HepG2 (cell line): ENCODE results near the gene PRKG1. TPM values are rescaled to one million over a fixed set of nuclear protein-coding genes. Genes with fewer than 3 reads are reported as not detected.

Experiments used
- ATAC-seq: fragments of 200-7000 bp; cut with Tn5 transposase; 3 replicates; pipeline ENCODE4 v1.9.1; 2020; ENCODE audit warnings: mild to moderate bottlenecking, moderate library complexity
- BruUV-seq: library from RNA; stranded (reverse); fragments of 400-500 nt; replicated peaks from 2 replicates; lab custom pipeline; 2021; lab: Mats Ljungman, UMichigan
- CTCF ChIA-PET: fragments of 300-600 bp; formaldehyde crosslinking; extraction: SDS; loops from one replicate; lab custom pipeline; 2021; ENCODE audit warnings: low total read pairs, inconsistent platforms, low intra/inter-chr PET ratio; lab: Yijun Ruan, JAX
- POLR2A ChIA-PET: fragments of 350-600 bp; sonication (Branson Sonifier 250); formaldehyde crosslinking; loops from one replicate; lab custom pipeline; 2020; ENCODE audit warnings: antibody characterized with exemption, inconsistent platforms; lab: Yijun Ruan, JAX
- DNase-seq: peaks from one replicate; pipeline ENCODE4 v3.0.0-alpha.2; 2015; ENCODE audit warnings: low spot score
- FAIRE-seq: peaks from 3 replicates; lab custom pipeline; 2011; peaks lifted over from hg19 to GRCh38; lab: Jason Lieb, UNC
- H2AFZ ChIP-seq: one replicate; pipeline ENCODE4 v1.6.1; 2011; ENCODE audit warnings: low read length, inconsistent platforms
- H3K27ac ChIP-seq: fragments of 300-600 bp; 3 replicates; pipeline ENCODE4 v1.8.0; 2011; ENCODE audit warnings: mixed run types, mild to moderate bottlenecking, mixed read lengths, low read length, inconsistent platforms; ENCODE audit not compliant: insufficient read depth; ENCODE audit errors: extremely low read length
- H3K27me3 ChIP-seq, 2 experiments: fragments of 200-600 bp in 1 of 2; 2 replicates in 1 of 2; 3 replicates in 1 of 2; pipeline versions ENCODE4 v1.6.0 to v1.8.0; 2011; ENCODE audit warnings: low read length in 2 of 2, mild to moderate bottlenecking in 2 of 2, moderate library complexity in 2 of 2, inconsistent platforms in 1 of 2; ENCODE audit not compliant: insufficient read depth in 2 of 2, control insufficient read depth in 1 of 2
- H3K36me3 ChIP-seq, 2 experiments: fragments of 200-600 bp in 1 of 2; replicated peaks in 1 of 2; 2 replicates in 1 of 2; 3 replicates in 1 of 2; pipeline versions ENCODE4 v1.5.1 to v1.8.0; 2011; ENCODE audit warnings: low read length in 2 of 2, inconsistent platforms in 1 of 2; ENCODE audit not compliant: insufficient read depth in 2 of 2, control insufficient read depth in 1 of 2
- H3K4me1 ChIP-seq: 2 replicates; pipeline ENCODE4 v1.5.1; 2012; ENCODE audit warnings: low read length, inconsistent platforms; ENCODE audit not compliant: insufficient read depth
- H3K4me2 ChIP-seq: 2 replicates; pipeline ENCODE4 v1.6.0; 2011; ENCODE audit warnings: low read depth, low read length, inconsistent platforms
- H3K4me3 ChIP-seq, 3 experiments: fragments of 200-600 bp in 1 of 3; sonication (generic), shearing (Covaris generic) in 1 of 3; replicated peaks in 1 of 3; 2 replicates each; pipeline ENCODE4 v1.5.1; 2011 to 2016; ENCODE audit warnings: low read length in 3 of 3, inconsistent platforms in 2 of 3, low read depth in 2 of 3, mild to moderate bottlenecking in 2 of 3, control low read depth in 1 of 3, mixed read lengths in 1 of 3; ENCODE audit not compliant: insufficient read depth in 1 of 3
- H3K79me2 ChIP-seq: one replicate; pipeline ENCODE4 v1.6.1; 2011; ENCODE audit warnings: low read length, inconsistent platforms; ENCODE audit not compliant: insufficient read depth
- H3K9ac ChIP-seq: 2 replicates; pipeline ENCODE4 v1.6.0; 2011; ENCODE audit warnings: mild to moderate bottlenecking, low read depth, low read length, inconsistent platforms; ENCODE audit not compliant: insufficient read depth
- H3K9me3 ChIP-seq: 2 replicates; pipeline ENCODE4 v1.5.1; 2012; ENCODE audit warnings: mild to moderate bottlenecking, low read length
- H4K20me1 ChIP-seq: 2 replicates; pipeline ENCODE4 v1.6.0; 2011; ENCODE audit warnings: inconsistent platforms, mild to moderate bottlenecking, low read length, moderate library complexity; ENCODE audit not compliant: insufficient read depth
- CREBL2 ChIP-seq: sonication (generic); formaldehyde crosslinking; IDR thresholded peaks from 2 replicates; pipeline ENCODE4 v1.8.1; 2023; ENCODE audit warnings: missing genetic modification reagents, mild to moderate bottlenecking, borderline replicate concordance
- DPF2 ChIP-seq: sonication (generic); formaldehyde crosslinking; IDR thresholded peaks from 2 replicates; pipeline ENCODE4 v1.4.0; 2020; ENCODE audit warnings: mild to moderate bottlenecking, low read depth, missing genetic modification reagents, borderline replicate concordance
- E2F5 ChIP-seq: sonication (generic); formaldehyde crosslinking; conservative IDR thresholded peaks from 2 replicates; pipeline ENCODE4 v1.4.0; 2020; ENCODE audit warnings: missing genetic modification reagents
- ELF3 ChIP-seq: IDR thresholded peaks from 2 replicates; pipeline ENCODE4 v1.6.1; 2016; ENCODE audit warnings: missing genetic modification reagents, missing compliant biosample characterization
- NR2F1 ChIP-seq, 2 experiments: fragments of 450-650 bp in 1 of 2; formaldehyde crosslinking in 1 of 2; IDR thresholded peaks; 2 replicates each; pipeline versions ENCODE4 v1.5.0 to v1.6.1; 2016 to 2020; ENCODE audit warnings: mild to moderate bottlenecking in 1 of 2, missing compliant biosample characterization in 1 of 2, missing genetic modification reagents in 1 of 2, moderate library complexity in 1 of 2
- TMF1 ChIP-seq: sonication (generic); formaldehyde crosslinking; IDR thresholded peaks from 2 replicates; pipeline ENCODE4 v1.8.1; 2022; ENCODE audit warnings: low read depth, missing genetic modification reagents
- ZNF20 ChIP-seq: sonication (generic); formaldehyde crosslinking; IDR thresholded peaks from 2 replicates; pipeline ENCODE4 v1.4.0; 2020; ENCODE audit warnings: mild to moderate bottlenecking, moderate library complexity, missing genetic modification reagents
- ZNF33A ChIP-seq: sonication (generic); formaldehyde crosslinking; IDR thresholded peaks from 2 replicates; pipeline ENCODE4 v1.5.1; 2020; ENCODE audit warnings: missing genetic modification reagents, mild to moderate bottlenecking, moderate library complexity, borderline replicate concordance
- ZNF577 ChIP-seq: sonication (generic); formaldehyde crosslinking; IDR thresholded peaks from 2 replicates; pipeline ENCODE4 v1.4.0; 2020; ENCODE audit warnings: mild to moderate bottlenecking, low read depth, missing genetic modification reagents, borderline replicate concordance
- ZNF619 ChIP-seq: sonication (generic); formaldehyde crosslinking; IDR thresholded peaks from 2 replicates; pipeline ENCODE4 v1.4.0; 2020; ENCODE audit warnings: mild to moderate bottlenecking, missing genetic modification reagents
- ZNF646 ChIP-seq: sonication (generic); formaldehyde crosslinking; IDR thresholded peaks from 2 replicates; pipeline ENCODE4 v1.9.0; 2021; ENCODE audit warnings: mild to moderate bottlenecking, missing genetic modification reagents
- ZNF7 ChIP-seq: IDR thresholded peaks from 2 replicates; pipeline ENCODE4 v1.6.1; 2016; ENCODE audit warnings: missing biosample characterization, missing genetic modification reagents
- WGBS: methylation state at CpG from one replicate; pipeline ENCODE4 v1.1.6; 2017; ENCODE audit warnings: low lambda C conversion rate; 5-methylcytosine and 5-hydroxymethylcytosine counted together
- in situ Hi-C: cut with HindIII; loops from 2 replicates; pipeline ENCODE4 v1.10.0; 2017; ENCODE audit warnings: low pct_unique_long_range_greater_than_20kb; ENCODE audit not compliant: extremely low pct_ligation_motif_present
- intact Hi-C: fragments of 100-400 bp; cut with micrococcal nuclease; formaldehyde crosslinking; loops from one replicate; pipeline ENCODE4 v1.10.0; 2022; ENCODE audit not compliant: unreplicated experiment
- polyA plus RNA-seq, 8 experiments: library from polyadenylated mRNA; depleted of rRNA in 3 of 8; stranded (reverse) in 7 of 8; unstranded in 1 of 8; fragments of >200 nt; fragmentation: Illumina TruSeq in 4 of 8; extraction: Trizol in 4 of 8; gene quantifications; 2 replicates each; pipeline versions ENCODE4 v1.2.1 to v1.2.3, GENCODE V29; 2011 to 2016; ENCODE audit warnings: low read depth in 4 of 8, missing spikeins in 1 of 8, mixed read lengths in 1 of 8; ENCODE audit not compliant: insufficient read depth in 1 of 8
- total RNA-seq, 5 experiments: library from RNA; depleted of rRNA; stranded (reverse); fragments of >200 nt; fragmentation: Illumina TruSeq; extraction: Trizol; gene quantifications; 2 replicates each; pipeline ENCODE4 v1.2.3, GENCODE V29; 2016; ENCODE audit warnings: low read depth in 1 of 5

The PRKG1 gene
- total and polyA plus RNA-seq, 2 of the 13 experiments (the other 11 are each of a cell fraction or from before 2014, with no cell fraction given) = 0.01 TPM; not detected in 1

DNA sequence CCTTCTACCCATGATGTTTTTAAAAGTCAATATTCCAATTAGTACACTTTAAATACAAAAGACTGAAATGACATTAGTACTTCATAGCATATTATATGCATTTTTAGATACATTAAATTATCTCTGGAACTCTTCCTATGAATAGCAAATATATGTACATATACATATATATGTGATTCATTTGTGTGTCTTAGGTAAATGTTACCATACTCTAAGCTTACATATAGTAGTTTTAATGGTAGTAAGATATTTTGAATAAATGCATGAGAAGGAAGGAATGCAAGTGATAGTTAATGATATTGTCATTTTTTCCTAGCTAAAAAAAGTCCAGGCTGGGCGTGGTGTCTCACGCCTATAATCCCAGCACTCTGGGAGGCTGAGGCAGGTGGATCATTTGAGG lies 671.1 kb downstream of the PRKG1 start:
- Histone ChIP-seq H3K4me3 (no peak overlapping the region), H3K4me2 (no peak overlapping the region), H3K79me2 (no peaks in the 10 kb centered on the region), H3K27ac (no peak overlapping the region), H3K9me3 (no peaks in the 10 kb centered on the region), H3K36me3 (no peaks in the 10 kb centered on the region), H2AFZ (no peak overlapping the region), H3K9ac (no peak overlapping the region), H3K27me3 (no peaks in the 10 kb centered on the region), H3K4me1 (no peaks in the 10 kb centered on the region), H4K20me1 (no peaks in the 10 kb centered on the region)
- ChIA-PET CTCF (no interaction called here), POLR2A (no interaction called here)
- no peak for ATAC-seq
- WGBS = 88% methylated on average over 2 of the region's 2 CpGs
- intact Hi-C loops (no loop called here), in situ Hi-C loops (no loop called here)
- TF ChIP-seq ZNF33A (no peak), ZNF7 (CRISPR knock-in tag) (no peak), DPF2 (CRISPR knock-in tag) (no peak), ZNF20 (no peak), ELF3 (CRISPR knock-in tag) (no peak)
- FAIRE-seq = no peak
- BruUV-seq = no TSS peak
- no peak for DNase-seq

- H3K4me2 ChIP-seq = no peak overlapping the region
- ATAC-seq = no peak
- H3K36me3 ChIP-seq = no peaks in the 10 kb centered on the region
- H3K27ac ChIP-seq = no peak overlapping the region
- H3K9ac ChIP-seq = no peak overlapping the region
- no peak overlapping the region for H3K4me3 ChIP-seq
- BruUV-seq = no TSS peak
- no peaks in the 10 kb centered on the region for H4K20me1 ChIP-seq
- H3K27me3 ChIP-seq = no peaks in the 10 kb centered on the region
- H3K79me2 ChIP-seq = no peaks in the 10 kb centered on the region
- H2AFZ ChIP-seq = no peak overlapping the region
- intact Hi-C loops (no loop called here), in situ Hi-C loops (no loop called here)
- FAIRE-seq = no peak
- 64% methylated on average over 1 of the region's 1 CpG for WGBS
- no peaks in the 10 kb centered on the region for H3K4me1 ChIP-seq
- no peaks in the 10 kb centered on the region for H3K9me3 ChIP-seq
- ChIA-PET CTCF (no interaction called here), POLR2A (no interaction called here)
- DNase-seq = no peak
- TF ChIP-seq NR2F1 (CRISPR knock-in tag; IDR thresholded peaks at IDR 0.05) (no peak), ZNF577 (no peak), TMF1 (no peak), ZNF646 (CRISPR knock-in tag) (no peak), CREBL2 (no peak), E2F5 (CRISPR knock-in tag) (no peak), ZNF619 (no peak)
These were observed 672.9 kb downstream of the PRKG1 start for GRCh38 chr10:51747216-51747615.
